Stimulated activated CD4-positive, alpha-beta T cell treated with anti-CD3 and anti-CD28 coated beads, Interleukin-1b, Interleukin-23, amount 100 ng/mL, for 48 hours (primary cell): Measurements from ENCODE around the gene PLEKHF1.
"Not testable (repeated sequence)": the region's sequence is repeated elsewhere in the genome, so short reads cannot be mapped to it uniquely, and the experiment has no call there.

ENCODE experiments used
- DNase-seq: peaks from one replicate; pipeline ENCODE4 v3.0.0-alpha.2; 2020

PLEKHF1 gene

DNA sequence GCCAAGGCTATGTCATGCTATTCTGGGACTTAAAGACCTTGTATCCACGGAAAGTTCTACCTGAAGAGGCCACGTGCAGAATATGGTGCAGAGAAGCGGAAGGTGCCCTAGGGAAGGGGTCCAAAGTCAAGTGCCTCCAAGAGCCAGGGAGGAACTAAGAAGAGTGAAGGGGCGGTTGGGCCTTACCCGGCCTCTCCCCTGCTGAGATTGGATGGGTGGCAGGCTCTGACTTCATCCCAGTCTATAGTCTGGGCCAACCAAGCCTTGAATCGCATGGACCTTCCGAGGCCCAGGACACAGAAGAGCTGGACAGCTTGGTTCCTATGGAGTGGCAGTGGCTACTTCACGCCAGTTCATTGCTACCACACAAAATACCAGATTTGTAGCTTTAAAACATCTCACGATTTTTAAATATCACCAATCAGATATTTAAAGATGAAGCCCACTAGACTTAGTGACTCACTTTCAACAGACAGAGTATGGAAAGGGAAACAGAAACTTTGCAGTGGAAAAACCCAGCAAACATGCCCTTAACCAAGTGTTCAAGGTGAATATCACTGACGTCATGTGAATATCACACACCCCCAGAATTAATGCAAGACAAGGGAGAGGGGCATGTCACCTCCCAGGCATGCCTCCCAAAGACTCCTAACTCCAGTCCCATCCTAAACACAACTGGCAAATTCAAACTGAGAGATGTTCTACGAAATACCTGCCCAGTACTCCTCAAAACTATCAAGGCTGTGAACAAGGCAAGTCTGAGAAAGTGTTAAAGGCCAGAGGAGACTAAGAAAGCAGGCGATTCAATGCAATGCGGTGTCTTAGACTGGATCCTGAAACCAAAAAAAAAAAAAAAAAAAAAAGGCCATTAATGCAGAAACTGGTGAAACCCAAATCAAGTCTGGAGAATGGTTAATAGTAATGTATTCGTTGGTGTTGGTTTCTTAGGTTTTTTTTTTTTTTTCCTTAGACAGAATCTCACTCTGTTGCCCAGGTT lies 39.6 kb downstream of the PLEKHF1 start:
- DNase-seq, result no peak

- no peak for DNase-seq
These were observed 40.4 kb downstream of the PLEKHF1 start for GRCh38 chr19:29705706-29706105.

DNA sequence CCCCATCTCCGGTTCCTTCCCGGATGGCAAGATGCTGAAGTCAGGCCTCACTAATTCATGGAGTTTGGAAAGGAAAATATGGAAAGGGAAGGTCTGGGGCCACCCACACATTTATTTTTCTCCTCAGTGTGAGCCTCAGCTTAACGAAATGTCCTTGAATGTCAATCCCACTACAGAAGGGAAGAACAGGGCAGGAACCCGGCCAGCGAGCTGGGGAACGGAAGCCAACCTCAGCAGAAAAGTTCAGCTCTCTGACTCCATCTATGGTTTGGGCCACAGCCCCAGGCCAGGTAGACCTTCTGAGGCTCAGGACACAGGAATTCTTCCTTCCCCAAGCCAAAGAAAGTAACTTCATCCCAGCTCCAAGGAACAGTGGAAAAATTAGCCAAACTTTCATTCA lies 41.4 kb downstream of the PLEKHF1 start:
- DNase-seq, result no peak

DNA sequence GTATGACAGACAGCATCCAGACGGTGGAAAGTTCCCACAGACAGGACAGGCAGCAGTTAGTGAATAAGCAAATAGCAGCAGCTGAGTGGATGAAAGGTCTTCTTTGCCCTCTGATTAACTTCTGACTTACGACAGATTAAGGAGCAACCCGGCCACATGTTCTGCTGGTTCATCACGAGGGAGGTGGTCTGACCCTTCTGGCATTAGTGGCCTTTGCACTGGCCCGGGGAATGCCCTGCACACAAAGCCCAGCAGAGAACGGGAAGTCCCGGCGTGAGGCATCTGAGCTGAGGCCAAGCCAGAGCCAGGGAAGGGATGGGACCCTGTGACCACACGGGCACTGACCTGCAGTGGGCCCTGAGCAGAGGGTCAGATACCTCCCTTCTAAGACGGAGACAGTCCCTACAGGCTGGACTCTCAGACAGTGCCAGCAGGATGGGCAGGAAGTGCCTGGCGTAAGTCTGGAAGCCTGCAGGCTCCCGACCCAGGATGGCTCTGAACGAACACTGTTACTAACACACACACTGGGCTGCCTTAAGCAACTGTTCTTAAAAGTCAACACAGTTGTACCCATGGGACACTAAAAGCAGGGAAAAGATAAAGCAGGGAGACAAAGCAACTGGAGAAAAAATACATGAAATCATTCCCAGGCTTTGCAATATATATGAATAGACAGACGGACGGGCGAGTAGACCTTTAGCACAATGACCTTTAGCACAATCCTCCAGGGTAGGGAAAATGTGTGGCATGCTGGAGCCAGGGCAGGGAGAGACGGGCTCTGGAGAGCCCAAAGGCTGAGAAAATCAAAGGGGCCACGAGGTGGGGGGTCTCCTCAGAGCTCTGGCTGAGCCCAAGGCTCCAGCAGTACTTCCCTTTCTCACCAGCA lies 43.5 kb downstream of the PLEKHF1 start:
- DNase-seq, result no peak

DNA sequence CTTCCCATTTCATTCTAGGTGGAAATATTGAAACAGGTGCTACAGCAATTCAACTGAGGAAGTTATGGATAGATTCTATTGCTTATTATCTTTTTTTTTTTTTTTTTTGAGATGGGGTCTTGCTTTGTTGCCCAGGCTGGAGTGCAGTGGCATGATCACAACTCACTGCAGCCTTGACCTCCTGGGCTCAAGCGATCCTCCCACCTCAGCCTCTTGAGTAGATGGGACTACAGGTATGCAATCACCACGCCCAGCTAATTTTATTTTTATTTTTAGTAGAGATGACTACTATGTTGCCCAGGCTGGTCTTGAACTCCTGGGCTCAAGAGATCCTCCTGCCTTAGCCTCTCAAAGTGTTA lies 44.2 kb downstream of the PLEKHF1 start:
- DNase-seq, result not testable (repeated sequence)

DNA sequence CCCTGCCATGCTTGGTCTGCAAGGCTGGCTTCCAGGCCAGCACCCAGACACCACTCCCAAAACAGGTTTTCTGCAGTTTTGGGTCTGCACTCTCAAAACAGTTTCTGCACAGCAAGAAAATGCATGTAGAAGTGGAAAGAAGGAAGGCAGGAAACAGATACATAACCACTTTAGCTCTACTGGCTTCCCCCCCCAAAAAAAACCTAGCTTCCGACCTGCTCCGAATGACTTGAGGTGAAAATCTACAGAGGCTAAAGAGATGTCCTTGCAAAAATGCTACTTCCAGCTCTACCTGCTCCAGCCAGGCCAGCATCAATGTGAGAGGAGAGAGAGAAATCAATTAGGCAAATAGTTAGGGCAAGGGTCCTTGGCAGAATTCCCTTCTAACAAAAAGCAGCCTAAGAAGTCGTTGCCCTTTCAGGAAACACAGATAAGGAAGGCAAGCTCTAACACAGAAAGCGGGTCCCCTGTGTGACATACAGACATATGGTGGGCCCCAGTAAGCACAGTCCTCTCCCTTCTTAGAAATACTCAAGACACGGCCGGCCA lies 46.4 kb downstream of the PLEKHF1 start:
- no peak for DNase-seq

DNA sequence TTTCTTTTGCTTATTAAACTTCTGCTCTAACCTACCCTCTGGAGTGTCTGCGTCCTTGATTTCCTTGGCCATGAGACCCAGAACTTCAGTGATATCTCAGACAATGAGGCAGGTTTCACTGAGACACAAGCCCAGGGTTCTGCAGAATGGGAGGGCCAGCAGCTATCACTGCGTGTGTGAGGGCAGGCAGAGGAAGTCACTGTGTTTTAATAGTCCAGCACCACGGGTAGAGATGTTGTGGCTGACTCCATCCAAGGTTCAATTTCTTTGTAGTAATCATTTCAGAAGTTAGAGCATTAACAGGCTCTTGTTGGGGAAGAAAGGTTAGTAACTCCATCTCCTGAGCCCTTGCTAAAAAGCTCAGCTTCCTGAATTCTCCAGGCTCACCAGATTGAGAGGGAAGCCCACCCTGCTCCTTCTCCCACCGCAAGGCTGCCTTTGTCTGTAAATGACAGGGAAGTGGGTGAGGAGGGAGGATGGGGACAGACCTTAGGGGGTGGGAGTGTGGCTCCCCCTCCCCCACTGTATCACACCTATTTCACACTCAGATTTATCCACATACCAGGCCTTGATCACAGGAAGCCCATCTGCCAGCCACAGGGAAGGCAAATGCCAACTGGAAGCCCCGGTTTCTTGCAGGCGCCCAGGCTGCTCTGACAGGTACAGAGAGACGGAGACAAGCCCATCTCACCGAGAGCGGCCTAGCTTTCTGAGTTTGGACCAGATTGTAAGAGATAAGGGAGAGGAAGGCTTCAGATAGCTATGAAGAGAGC lies 47.7 kb downstream of the PLEKHF1 start:
- DNase-seq, result no peak

- DNase-seq, result peak; percentile 24
These were observed 49.2 kb downstream of the PLEKHF1 start for GRCh38 chr19:29714371-29714952.

DNA sequence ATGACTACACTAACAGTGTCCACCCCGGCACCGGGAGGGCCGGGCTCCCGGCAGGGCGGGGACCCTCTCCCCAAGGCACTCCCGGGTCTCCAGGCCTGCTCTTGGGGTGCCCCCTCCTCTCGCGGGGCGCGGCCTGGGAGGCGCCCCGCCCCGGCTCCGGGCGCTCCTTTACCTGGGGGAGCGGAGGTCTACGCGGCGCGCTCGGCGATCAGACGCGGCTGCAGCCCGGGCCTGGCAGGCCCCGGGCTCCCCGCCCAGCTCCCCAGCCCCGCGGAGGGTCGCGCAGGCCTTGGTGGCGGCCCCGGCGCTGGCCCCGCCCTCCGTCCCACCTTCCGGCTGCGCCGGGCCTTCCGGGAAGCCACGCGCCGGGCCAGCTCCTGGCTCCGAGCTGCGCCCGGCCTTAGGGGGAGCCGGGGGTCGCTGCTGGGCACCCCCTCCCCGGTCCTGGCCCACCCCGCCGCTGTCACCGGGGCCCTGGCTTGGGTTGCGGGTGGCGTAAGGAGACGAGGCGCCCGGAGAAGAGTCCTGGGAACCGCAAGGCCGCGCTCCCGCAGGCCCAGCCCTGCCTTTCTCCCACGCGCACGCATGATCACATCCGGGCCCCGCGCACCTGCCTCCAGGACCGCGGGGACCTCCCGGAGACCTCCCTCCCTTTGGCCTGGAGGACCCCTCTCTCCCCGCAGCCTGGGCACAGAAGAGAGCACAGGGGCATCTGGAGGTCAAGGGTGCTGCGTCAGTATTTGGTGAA lies 49.9 kb downstream of the PLEKHF1 start, which contains the start of gene C19orf12:
Gene C19orf12 (minus strand): TSS at position 309 of the 748 bp plus-strand sequence. CDS start 6,848 bp downstream, outside the sequence.
- peak; percentile 65 for DNase-seq

- no peak for DNase-seq
These were observed 50.7 kb downstream of the PLEKHF1 start for GRCh38 chr19:29715701-29716581.

- no peak for DNase-seq
These were observed 51.8 kb downstream of the PLEKHF1 start for GRCh38 chr19:29717051-29717450.

- peak; percentile 21 for DNase-seq
These were observed 58.9 kb downstream of the PLEKHF1 start for GRCh38 chr19:29724102-29724641.

- DNase-seq, result no peak
These were observed 59.5 kb downstream of the PLEKHF1 start for GRCh38 chr19:29724746-29725145.
